22Rv1 (cell line): ENCODE data around the gene CD300LD.

Experiments used
- H3K27ac ChIP-seq: fragments of 450-650 bp; 2 replicates; pipeline ENCODE4 v1.5.1; 2017
- ZFX ChIP-seq: fragments of 450-650 bp; IDR thresholded peaks from 2 replicates; pipeline ENCODE4 v1.6.1; 2017; ENCODE audit warnings: antibody characterized with exemption, borderline replicate concordance
- TF ChIP-seq, protein P1 (sequence below): fragments of 450-650 bp; IDR thresholded peaks from 2 replicates; pipeline ENCODE4 v1.5.1; 2017; ENCODE audit warnings: mild to moderate bottlenecking

The CD300LD gene

DNA sequence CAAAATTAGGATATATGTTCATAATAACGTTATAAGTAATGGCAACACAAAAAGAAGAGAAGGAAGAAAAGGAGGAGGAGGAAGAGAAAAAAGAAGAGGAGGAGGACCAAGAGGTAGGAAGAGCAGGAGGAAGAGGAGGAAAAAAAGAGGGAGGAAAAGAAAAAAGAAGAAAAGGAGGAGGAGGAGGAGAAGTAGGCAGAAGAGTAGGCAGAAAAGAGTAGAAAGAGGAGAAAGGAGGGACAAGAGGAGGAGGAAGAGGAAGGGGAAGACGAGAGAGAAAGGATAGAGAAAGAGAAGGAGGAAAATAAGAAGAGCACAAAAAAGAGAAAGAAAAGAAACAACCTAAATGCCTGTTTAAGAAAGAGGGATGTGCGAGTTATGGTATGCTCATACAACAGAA lies 55.2 kb downstream of the CD300LD start:
- no peak overlapping the region for H3K27ac ChIP-seq
- TF ChIP-seq, protein P1, sequence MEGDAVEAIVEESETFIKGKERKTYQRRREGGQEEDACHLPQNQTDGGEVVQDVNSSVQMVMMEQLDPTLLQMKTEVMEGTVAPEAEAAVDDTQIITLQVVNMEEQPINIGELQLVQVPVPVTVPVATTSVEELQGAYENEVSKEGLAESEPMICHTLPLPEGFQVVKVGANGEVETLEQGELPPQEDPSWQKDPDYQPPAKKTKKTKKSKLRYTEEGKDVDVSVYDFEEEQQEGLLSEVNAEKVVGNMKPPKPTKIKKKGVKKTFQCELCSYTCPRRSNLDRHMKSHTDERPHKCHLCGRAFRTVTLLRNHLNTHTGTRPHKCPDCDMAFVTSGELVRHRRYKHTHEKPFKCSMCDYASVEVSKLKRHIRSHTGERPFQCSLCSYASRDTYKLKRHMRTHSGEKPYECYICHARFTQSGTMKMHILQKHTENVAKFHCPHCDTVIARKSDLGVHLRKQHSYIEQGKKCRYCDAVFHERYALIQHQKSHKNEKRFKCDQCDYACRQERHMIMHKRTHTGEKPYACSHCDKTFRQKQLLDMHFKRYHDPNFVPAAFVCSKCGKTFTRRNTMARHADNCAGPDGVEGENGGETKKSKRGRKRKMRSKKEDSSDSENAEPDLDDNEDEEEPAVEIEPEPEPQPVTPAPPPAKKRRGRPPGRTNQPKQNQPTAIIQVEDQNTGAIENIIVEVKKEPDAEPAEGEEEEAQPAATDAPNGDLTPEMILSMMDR = no peak
- no peak for TF ChIP-seq ZFX

DNA sequence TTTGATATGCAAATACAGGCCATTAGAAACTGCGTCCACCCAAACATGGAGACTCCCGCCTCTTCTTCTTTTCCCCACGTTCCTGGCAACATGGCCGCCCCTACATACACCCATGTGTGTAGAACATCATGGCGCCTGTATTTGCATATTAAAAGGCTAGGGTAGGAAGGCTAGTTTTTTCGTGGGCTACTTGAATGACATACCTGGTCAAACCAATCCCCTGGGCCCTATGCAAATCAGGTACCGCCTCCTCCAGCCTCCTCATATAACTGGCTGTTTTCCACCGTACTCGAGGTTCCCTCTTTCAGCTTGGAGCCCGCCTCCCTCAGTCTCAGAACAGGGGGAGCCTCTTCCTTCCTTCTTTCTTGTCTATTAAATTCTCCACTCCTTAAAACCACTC lies 60.0 kb downstream of the CD300LD start:
- TF ChIP-seq, protein P1 = no peak
- no peak for TF ChIP-seq ZFX
- H3K27ac ChIP-seq = no peak overlapping the region

DNA sequence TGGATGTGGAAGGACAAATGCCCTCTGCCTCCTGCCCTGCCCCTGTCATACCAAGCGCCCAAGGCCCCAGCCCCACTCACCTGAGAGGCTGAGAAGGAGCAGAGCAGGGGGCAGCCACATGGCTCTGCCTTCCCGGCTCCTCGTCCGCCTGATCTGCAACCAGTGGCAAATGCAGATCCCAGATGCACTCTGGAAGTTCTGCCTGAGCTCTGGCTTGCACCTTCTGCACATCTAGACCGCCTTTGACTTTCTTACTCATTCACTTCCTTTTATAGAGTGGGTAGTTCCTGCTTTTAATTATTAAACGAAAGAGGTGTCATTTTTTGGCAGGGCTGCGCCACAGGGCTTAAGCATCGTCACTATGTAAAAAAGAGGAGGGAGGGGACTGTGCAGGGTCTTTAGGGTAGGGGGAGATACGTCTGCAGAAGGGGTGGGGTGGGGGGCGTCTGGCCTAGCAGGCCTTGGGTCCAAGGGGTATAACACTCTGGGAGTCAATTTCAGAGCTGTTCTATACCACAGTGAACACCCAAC lies 60.8 kb downstream of the CD300LD start, which contains the start of gene CD300LB:
CD300LB (minus strand) TSS at position 245 of the 531 bp plus-strand sequence; CDS start at position 120, 125 bp downstream.
- no peak within 1 kb of the TSS for H3K27ac ChIP-seq
- no peak for TF ChIP-seq ZFX
- TF ChIP-seq, protein P1 = no peak

DNA sequence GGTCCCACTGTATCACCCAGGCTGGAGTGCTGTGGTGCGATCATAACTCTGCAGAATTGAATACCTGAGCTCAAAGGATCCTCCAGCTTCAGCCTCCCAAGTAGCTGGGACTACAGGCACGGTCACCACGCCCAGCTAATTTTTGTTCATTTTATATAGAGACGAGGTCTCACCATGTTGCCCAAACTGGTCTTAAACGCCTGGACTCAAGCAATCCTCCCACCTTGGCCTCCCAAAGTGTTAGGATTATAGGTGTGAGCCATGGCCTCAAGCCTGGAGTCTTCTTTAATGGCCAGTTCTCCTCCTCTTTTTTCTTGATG lies 61.3 kb downstream of the CD300LD start:
- TF ChIP-seq, protein P1 = no peak
- TF ChIP-seq ZFX = no peak
- H3K27ac ChIP-seq = no peak overlapping the region
